H7 (cell line): Measurements from ENCODE around the gene GALNT9. TPM values are rescaled to one million over a fixed set of nuclear protein-coding genes. Genes with fewer than 3 reads are reported as not detected.
A peak's percentile ranks its signal among the peaks of the same experiment; 100 is the strongest.
"Not testable (repeated sequence)": the region's sequence is repeated elsewhere in the genome, so short reads cannot be mapped to it uniquely, and the experiment has no call there.

ENCODE experiments used
- DNase-seq: peaks from one replicate; pipeline ENCODE4 v3.0.0; 2012
- H3K27me3 ChIP-seq: 2 replicates; pipeline ENCODE4 v1.6.0; 2011; ENCODE audit warnings: mild to moderate bottlenecking, low read length; ENCODE audit not compliant: control insufficient read depth, insufficient read depth
- H3K36me3 ChIP-seq: replicated peaks from 2 replicates; pipeline ENCODE4 v1.5.1; 2011; ENCODE audit warnings: low read length; ENCODE audit not compliant: control insufficient read depth, insufficient read depth
- H3K4me3 ChIP-seq: 2 replicates; pipeline ENCODE4 v1.5.1; 2011; ENCODE audit warnings: low read depth, mild to moderate bottlenecking, control low read depth, low read length, moderate library complexity; ENCODE audit not compliant: insufficient read depth
- total RNA-seq: library from RNA; depleted of rRNA; stranded (reverse); fragments of >200 nt; shearing (Covaris generic); gene quantifications from 2 replicates; pipeline ENCODE4 v1.2.3, GENCODE V29; 2014

Gene GALNT9
- total RNA-seq, 1 experiment from 2014 or later, result 0.45 TPM

DNA sequence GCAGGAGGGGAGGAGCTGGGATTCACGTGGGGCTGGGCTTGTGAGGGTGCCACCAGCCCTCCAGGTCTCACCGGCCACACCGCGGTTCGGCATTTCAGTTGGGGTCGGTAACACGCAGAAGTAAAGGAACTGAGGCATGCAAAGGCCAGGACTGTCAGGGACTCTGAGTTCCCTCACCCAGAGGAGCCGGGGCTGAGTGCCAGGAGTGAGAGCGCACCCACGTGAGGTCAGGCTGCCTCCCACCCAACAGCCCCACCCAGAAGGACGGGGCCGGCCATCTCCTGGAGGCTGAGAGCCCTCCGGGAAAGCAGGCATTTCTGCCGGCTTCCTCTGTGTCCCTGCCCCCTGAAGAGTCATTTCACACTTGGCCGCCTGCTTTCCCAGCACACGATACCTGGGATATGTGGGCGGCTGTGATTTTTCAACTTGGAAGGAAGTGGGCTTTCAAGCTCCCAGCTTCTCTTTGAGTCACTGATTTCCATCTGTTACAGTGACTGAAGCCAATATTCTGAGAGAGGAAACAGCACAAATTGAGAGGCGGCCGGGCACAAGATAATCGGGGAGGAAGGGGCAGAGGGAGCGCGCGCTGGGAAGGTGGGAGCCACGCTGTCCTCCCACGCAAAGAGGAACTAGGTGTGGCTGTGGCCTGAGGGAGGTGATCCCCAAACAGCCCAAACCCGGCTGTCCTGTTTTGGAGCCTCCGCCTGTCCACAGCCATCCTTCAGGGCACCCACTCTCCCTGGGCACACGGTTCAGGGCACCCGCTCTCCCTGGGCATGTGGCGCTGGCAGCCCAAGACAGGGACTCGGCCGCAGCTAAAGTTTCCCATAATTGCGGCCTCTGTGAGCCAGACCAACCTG, 19.0 kb downstream of the GALNT9 start:
- Histone ChIP-seq H3K4me3 (no peak overlapping the region), H3K36me3 (no peaks in the 10 kb centered on the region), H3K27me3 (no peaks in the 10 kb centered on the region)
- no peak for DNase-seq

DNA sequence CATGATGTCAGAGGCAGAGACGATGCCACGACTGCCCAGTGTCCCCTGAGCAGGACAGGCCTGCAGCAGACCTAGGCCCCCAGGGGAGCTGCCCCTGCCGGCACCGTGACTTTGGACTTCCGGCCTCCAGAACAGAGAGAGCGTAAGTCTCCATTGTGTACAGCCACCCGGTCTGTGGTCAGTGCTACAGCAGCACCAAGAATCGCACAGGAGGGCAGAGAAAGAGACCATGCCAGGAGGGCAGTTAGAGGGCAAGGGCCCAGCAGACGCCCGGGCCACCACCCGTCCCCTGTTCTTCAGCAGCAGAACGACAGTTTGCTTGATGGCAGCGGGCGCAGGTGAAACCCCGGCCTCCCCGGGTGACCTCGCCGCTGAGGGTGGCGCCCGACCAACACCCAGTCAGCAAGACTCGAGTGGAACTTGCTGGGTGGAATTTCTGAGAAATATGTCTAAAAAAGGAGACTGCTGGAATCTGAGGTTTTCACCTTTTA, 19.7 kb downstream of the GALNT9 start:
- H3K27me3 ChIP-seq, result no peaks in the 10 kb centered on the region
- H3K36me3 ChIP-seq, result no peaks in the 10 kb centered on the region
- DNase-seq, result no peak
- no peak overlapping the region for H3K4me3 ChIP-seq

DNA sequence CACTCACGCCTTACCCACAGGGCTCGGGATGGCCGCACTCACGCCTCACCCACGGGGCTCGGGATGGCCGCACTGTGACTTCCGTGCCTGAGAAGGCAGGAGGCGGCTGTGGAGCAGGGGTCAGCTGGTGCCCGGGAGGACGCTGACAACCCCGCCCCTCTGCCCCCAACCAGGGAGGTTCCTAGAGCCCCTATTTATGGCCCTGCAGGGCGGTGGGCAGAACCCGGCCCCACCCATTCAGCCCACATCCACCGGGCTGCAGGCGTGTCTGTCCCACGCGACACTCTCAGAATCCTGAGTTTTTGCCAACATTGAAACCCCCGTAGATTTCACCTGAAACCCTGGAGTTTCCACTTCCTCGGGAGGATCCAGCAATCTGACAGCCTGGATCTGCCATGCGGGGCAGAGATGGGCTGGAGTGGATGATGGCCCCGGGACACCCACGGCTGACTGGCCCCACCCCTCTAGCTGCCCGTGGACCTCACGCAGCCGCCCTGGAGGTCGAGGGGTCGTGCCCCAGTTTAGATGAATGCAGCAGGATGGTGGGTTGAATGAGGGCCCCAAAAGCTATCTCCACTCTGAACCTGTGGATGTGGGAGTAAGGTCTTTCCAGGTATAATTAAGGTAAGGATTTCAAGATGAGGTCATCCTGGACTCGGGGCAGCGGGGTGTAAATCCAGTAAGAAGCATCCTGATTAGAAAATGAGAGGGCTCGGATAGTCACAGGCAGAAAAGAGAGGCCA, 20.4 kb downstream of the GALNT9 start:
- H3K27me3 ChIP-seq, result no peaks in the 10 kb centered on the region

DNA sequence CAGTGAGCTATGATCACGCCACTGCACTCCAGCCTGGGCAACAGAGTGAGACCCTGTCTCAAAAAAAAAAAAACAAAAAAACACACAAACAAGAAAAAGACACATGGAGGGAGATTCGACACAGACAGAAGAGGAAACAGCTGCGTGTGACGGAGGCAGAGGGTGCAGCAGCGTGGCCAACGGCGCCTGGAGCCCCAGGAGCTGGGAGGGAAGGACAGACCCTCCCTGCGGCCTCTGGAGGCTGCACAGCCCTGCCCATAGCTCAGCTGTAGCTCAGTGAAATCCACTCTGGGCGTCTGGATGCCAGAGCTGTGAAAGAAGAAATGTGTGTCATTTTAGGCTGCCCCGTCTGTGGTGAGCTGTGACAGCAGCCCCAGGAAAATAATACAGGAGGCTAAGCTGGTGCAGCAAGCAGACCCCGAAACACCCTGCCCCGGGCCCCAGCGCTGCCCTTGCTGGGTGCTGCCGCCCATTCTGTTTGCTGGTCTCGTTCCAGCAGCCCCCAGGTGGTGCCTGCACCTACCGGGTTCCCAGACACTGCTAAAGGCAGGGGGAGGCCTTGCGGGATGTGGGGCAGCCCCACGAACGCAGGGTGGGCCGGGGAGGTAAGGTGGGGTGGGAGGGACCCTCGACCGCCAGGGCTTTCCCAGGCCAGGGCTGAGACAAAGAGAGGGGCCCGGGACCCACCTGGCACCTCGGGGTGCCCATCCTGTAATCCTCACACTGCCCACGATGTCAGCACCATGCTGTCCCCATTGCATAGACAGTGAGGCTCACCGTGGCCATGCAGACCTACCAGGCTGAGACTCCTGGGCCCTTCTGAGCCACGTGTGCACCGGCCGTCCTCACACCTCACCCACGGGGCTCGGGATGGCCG, 21.2 kb downstream of the GALNT9 start:
- no peak for DNase-seq
- Histone ChIP-seq H3K4me3 (no peak overlapping the region), H3K27me3 (no peaks in the 10 kb centered on the region), H3K36me3 (no peaks in the 10 kb centered on the region)

More for the DNA sequence above, 20.4 kb downstream of the GALNT9 start:
- H3K36me3 ChIP-seq, result no peaks in the 10 kb centered on the region
- H3K4me3 ChIP-seq, result no peak overlapping the region
- DNase-seq, result no peak

DNA sequence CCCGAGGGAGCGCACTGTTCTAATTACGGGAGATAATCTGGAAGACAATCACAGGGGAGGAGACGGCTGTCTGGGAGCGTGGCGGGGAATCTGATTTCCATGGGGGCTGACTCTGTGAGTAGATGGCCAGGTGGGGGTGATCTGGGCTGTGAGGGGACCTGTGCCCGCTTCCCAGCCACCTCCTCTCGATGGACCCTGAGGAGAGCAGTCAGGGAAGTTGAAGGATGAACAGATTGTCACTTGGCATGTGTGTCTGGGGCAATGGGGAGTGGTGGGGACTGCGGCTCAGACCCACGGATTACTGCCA, 22.6 kb downstream of the GALNT9 start:
- DNase-seq, result peak; percentile 55
- Histone ChIP-seq H3K27me3 (no peaks in the 10 kb centered on the region), H3K4me3 (no peak overlapping the region), H3K36me3 (no peaks in the 10 kb centered on the region)

DNA sequence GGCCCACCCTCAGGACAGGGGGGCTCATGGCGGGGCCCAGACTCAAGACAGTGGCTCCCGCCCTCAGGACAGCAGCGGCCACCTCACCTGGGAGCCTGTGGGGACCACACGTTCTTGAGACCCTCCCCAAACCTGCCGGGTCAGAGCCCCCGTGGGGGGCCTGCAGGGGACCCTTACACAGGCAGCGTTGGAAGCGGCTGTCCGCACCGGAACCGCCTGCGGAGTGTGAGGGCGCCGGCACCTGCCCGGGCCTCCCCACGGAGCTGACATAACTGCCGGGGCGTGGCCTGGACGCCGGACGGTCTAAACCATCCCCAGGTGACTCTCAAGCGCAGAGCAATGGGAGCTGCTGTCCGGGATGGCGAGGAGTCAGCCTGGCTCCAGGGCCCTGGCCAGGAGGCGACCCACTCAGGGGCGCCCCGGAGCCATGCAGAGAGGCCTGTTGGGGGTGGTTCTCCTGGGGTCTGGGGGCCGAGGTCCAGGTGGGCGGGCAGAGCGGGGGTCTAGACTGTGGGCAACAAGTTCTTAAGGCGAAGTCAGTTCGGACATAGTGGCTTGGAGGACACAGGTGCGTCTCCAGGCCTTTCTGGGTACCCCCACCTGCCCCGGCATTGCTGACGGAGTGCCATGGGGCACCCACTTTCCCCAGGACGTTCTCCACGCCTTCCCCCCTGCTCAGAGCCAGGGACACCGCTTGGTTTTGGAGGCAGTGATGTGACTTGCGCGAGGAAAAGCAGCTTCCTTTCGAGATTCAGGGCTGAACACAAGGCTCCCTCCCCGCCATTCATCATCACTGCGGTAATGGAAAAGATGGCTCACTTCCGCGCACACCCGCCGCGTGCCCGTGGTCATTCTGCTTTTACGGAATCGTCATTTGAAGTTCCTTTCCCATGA, 23.2 kb downstream of the GALNT9 start:
- no peak overlapping the region for H3K4me3 ChIP-seq
- no peaks in the 10 kb centered on the region for H3K27me3 ChIP-seq
- peak; percentile 73 for DNase-seq
- no peaks in the 10 kb centered on the region for H3K36me3 ChIP-seq

DNA sequence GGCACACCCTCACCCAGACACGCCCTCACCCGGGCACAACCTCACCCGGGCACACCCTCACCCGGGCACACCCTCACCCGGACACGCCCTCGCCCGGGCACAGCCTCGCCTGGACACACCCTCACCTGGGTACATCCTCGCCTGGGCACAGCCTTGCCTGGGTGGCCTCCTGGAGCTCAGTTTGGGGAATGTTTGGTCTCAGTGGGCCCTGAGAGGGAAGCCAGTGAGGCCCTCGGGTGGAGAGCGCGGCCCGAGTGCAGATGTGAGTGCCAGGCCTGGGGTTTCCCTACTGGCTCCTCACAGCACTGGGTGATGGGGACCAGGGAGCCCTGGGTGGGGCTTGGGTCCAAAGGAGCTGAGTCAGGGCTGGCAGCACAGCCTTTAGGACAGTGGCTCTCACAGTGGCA, 23.8 kb downstream of the GALNT9 start:
- no peaks in the 10 kb centered on the region for H3K27me3 ChIP-seq
- no peaks in the 10 kb centered on the region for H3K36me3 ChIP-seq
- no peak overlapping the region for H3K4me3 ChIP-seq
- no peak for DNase-seq

DNA sequence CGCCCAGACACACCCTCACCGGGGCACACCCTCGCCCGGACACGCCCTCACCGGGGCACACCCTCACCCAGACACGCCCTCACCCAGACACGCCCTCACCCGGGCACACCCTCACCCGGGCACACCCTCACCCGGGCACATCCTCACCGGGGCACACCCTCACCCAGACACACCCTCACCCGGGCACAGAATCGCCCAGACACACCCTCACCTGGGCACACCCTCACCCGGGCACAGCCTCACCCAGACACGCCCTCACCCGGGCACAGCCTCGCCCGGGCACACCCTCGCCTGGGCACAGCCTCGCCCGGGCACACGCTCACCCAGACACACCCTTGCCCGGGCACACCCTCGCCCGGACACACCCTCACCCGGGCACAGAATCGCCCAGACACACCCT, 24.5 kb downstream of the GALNT9 start:
- DNase-seq, H3K36me3 ChIP-seq, H3K4me3 ChIP-seq, H3K27me3 ChIP-seq: not testable (repeated sequence)

DNA sequence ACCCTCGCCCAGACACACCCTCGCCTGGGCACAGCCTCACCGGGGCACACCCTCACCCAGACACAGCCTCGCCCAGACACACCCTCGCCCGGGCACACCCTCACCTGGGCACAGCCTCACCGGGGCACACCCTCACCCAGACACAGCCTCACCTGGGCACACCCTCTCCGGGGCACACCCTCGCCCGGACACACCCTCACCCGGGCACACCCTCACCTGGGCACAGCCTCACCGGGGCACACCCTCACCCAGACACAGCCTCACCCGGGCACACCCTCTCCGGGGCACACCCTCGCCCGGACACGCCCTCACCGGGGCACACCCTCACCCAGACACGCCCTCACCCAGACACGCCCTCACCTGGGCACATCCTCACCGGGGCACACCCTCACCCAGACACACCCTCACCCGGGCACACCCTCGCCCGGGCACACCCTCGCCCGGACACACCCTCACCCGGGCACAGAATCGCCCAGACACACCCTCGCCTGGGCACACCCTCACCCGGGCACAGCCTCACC, 25.5 kb downstream of the GALNT9 start:
- not testable (repeated sequence) for H3K27me3 ChIP-seq, DNase-seq, H3K4me3 ChIP-seq, H3K36me3 ChIP-seq

DNA sequence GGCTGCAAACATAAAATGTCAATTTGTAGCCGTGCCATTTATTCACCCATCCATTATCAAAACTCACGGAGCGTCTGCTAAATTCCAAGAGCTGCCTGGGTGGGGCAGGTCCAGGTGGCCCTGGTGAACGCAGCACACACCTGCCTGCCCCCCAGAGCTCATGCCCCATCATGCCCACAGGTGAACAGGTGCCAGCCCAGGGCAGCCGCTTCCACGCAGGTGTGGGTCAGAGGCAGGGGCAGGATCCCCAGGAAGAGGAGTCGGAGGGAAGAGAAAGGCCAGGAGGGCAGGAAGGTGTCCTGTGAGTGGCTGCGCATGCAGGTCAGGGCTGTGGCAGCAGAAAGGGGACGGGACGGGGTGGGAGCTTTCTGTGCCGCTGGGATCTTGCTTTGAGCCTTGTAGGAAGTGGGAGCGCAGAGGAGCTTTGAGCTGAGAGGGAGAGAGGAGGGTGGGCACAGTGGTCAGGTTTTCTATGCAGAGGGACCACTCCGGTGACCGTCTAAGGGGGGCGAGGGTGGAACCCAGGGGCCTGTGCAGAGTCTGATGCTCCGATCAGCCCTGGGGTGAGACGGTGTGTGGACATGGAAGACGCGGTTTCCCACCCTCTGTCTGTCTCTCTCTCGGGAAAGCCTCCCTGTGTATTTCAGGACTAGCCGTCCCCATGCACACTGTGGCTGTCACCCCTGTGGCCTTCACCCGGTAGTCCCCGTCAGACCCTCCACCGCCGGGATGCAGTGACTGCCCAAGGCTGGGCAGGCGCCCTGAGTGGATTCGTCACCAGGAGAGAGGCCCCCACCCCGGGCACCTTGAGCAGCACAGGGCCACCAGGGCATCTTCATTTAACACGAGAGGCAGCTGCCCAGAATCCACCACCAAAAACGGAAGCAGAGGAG, 26.7 kb downstream of the GALNT9 start:
- Histone ChIP-seq H3K27me3 (no peaks in the 10 kb centered on the region), H3K4me3 (no peak overlapping the region), H3K36me3 (no peaks in the 10 kb centered on the region)
- no peak for DNase-seq

DNA sequence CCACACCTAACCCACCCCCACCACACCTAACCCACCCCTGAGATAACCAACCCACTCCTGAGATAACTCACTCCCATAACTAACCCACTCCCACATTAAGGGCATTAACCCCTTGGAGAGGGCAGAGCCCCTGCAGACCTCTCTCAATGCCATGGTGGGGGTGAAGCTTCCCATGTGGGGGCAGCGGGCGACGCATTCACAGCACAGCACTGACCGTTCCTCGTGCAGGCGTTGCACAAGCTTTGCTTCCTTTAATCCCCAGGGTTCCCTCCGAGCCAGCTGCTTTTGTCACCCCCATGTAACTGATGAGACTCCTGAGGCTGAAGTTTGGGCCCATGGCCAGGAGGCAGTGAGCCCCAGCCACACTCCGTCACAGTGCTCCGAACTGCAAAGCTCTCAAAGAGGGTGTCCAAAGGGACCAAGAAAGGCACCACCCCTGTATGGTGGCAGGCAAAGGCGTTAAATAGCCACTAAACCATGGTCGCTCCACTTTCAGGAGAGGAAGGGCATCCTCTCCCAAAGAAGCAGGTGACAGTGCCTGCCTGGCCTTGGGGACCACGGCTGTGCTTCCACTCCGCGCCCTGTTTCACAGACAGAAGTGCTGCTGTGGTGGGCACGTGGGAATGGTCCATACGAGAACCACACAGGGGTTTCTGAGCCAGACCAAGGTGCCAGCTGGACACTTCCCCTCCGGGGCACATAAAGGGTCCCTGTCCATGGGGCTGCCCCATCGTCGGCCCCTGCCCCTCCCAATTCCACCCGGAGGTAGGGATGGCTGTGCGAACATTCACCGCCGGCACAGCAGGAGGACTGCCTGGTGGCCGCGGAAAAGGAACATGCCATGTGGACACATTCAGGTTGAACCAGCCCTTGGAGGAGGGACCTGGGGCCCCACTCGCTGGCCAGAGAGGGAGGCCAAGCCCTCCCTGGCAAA, 28.3 kb downstream of the GALNT9 start:
- H3K27me3 ChIP-seq, result no peaks in the 10 kb centered on the region
- no peak overlapping the region for H3K4me3 ChIP-seq
- no peak for DNase-seq
- no peaks in the 10 kb centered on the region for H3K36me3 ChIP-seq

DNA sequence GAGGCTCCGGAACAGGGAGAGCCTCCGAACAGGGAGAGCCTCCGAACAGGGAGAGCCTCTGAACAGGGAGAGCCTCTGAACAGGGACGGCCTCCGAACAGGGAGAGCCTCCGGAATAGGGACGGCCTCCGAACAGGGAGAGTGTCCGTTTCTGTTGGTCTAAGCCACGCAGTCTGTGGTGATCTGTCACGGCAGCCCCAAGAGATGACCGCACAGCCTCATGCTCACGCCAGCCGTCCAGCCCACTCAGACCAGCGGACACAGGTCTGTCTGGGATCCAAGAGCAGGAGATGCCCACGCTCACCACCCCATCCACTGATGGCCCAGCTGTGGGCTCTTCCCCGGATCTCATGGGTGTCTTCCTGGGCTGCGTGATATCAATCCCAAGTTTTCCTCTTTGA, 33.3 kb downstream of the GALNT9 start:
- H3K27me3 ChIP-seq, result no peaks in the 10 kb centered on the region
- no peak overlapping the region for H3K4me3 ChIP-seq
- H3K36me3 ChIP-seq, result no peaks in the 10 kb centered on the region
- no peak for DNase-seq
